ENCODE measurements around the gene COTL1. TPM values are rescaled to one million over a fixed set of nuclear protein-coding genes. Genes with fewer than 3 reads are reported as not detected.

The COTL1 gene
- total and polyA plus RNA-seq, 11 donors: 5.2 to 120 (median 11.0) TPM

- intact Hi-C loops (cut with DNase I): no loop called here
- H3K27me3 ChIP-seq: no peaks in the 10 kb centered on the region
- H3K27ac ChIP-seq: peak overlapping the region in 1 of 12 donors; percentile 2
- no peak for ATAC-seq
- TF ChIP-seq POLR2A (IDR thresholded peaks at IDR 0.05): no peak
- TF ChIP-seq, protein P1, sequence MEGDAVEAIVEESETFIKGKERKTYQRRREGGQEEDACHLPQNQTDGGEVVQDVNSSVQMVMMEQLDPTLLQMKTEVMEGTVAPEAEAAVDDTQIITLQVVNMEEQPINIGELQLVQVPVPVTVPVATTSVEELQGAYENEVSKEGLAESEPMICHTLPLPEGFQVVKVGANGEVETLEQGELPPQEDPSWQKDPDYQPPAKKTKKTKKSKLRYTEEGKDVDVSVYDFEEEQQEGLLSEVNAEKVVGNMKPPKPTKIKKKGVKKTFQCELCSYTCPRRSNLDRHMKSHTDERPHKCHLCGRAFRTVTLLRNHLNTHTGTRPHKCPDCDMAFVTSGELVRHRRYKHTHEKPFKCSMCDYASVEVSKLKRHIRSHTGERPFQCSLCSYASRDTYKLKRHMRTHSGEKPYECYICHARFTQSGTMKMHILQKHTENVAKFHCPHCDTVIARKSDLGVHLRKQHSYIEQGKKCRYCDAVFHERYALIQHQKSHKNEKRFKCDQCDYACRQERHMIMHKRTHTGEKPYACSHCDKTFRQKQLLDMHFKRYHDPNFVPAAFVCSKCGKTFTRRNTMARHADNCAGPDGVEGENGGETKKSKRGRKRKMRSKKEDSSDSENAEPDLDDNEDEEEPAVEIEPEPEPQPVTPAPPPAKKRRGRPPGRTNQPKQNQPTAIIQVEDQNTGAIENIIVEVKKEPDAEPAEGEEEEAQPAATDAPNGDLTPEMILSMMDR (IDR thresholded peaks at IDR 0.05): no peak
- H3K9me3 ChIP-seq: no peaks in the 10 kb centered on the region
- H3K4me1 ChIP-seq: peaks cover 0 to 35% (median 0%) of the 10 kb centered on the region in 12 donors
- peaks cover 0 to 61% (median 0%) of the 10 kb centered on the region in 9 donors for H3K36me3 ChIP-seq
- peak in 1 of 5 donors; percentile 9 for DNase-seq
- WGBS, 4 donors: 80 to 86% (median 82%) methylated on average over 6 of the region's 6 CpGs
- no peak overlapping the region for H3K4me3 ChIP-seq
Measured at GRCh38 chr16:84585467-84585866, 32.4 kb downstream of the COTL1 start.

- Histone ChIP-seq H3K4me1 (peaks cover 0 to 35% (median 0%) of the 10 kb centered on the region in 12 donors), H3K4me3 (no peak overlapping the region), H3K27me3 (no peaks in the 10 kb centered on the region), H3K9me3 (no peaks in the 10 kb centered on the region), H3K36me3 (peaks cover 0 to 62% (median 0%) of the 10 kb centered on the region in 9 donors), H3K27ac (no peak overlapping the region)
- ATAC-seq (no peak), DNase-seq (no peak)
- no peak for TF ChIP-seq POLR2A (IDR thresholded peaks at IDR 0.05)
- TF ChIP-seq, protein P1 (IDR thresholded peaks at IDR 0.05): no peak
- WGBS, 4 donors: 88 to 97% (median 97%) methylated on average over 6 of the region's 6 CpGs
- intact Hi-C loops (cut with DNase I): no loop called here
Measured at GRCh38 chr16:84584678-84585077, 33.2 kb downstream of the COTL1 start.

DNA sequence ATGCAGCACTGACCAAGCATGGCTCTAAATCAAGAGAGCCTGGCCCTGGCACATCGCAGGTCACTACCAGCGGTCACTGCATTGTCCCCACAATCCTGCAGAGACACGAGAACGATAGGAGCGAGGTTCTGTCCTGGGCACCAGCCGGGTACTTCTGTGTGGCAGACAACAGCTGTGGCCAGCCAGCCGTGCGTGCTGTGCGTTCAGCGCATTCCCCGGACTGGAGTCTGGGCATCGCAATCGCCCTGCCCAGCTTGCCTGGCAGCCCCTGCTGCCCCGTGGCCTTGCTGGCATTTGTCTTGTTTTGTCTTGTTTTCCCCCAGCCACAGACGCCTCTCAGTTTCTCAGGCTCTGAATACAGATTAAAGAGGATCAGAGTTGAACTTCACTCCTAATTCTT lies 33.9 kb downstream of the COTL1 start:
- no peak for ATAC-seq
- peaks cover 0 to 58% (median 0%) of the 10 kb centered on the region in 9 donors for H3K36me3 ChIP-seq

GRCh38 chr16:84582958-84583516 lies 34.8 kb downstream of the COTL1 start:
- ATAC-seq (no peak), DNase-seq (peak in 1 of 5 donors; percentile 21)
- intact Hi-C loops (cut with DNase I): no loop called here
- peaks cover 0 to 35% (median 0%) of the 10 kb centered on the region in 12 donors for H3K4me1 ChIP-seq
- no peak for TF ChIP-seq POLR2A (IDR thresholded peaks at IDR 0.05)
- TF ChIP-seq, protein P1 (IDR thresholded peaks at IDR 0.05): no peak
- no peak overlapping the region for H3K27ac ChIP-seq
- no peaks in the 10 kb centered on the region for H3K27me3 ChIP-seq
- H3K36me3 ChIP-seq: peaks cover 0 to 49% (median 0%) of the 10 kb centered on the region in 9 donors
- H3K9me3 ChIP-seq: no peaks in the 10 kb centered on the region
- WGBS, 4 donors: 62 to 69% (median 68%) methylated on average over 11 of the region's 11 CpGs
- H3K4me3 ChIP-seq: no peak overlapping the region

More for the DNA sequence above, 33.9 kb downstream of the COTL1 start:
- Histone ChIP-seq H3K27ac (no peak overlapping the region), H3K9me3 (no peaks in the 10 kb centered on the region), H3K27me3 (no peaks in the 10 kb centered on the region), H3K4me3 (no peak overlapping the region), H3K4me1 (peaks cover 0 to 35% (median 0%) of the 10 kb centered on the region in 12 donors)
- peak in 1 of 5 donors; percentile 4 for DNase-seq
- 83 to 88% (median 87%) methylated on average over 12 to 15 of the region's 15 CpGs for WGBS, 4 donors
- intact Hi-C loops (cut with DNase I): no loop called here
- TF ChIP-seq POLR2A (IDR thresholded peaks at IDR 0.05): no peak
- TF ChIP-seq, protein P1 (IDR thresholded peaks at IDR 0.05): no peak

Data from heart left ventricle (tissue), 16 donors.